Loucy (cell line): Measurements from ENCODE around the gene TOP3B.

ENCODE experiments used
- EZH2phosphoT487 ChIP-seq: fragments of 200-600 bp; IDR thresholded peaks from 2 replicates; pipeline ENCODE4 v1.6.1; 2018; ENCODE audit warnings: antibody characterized with exemption, mild to moderate bottlenecking, moderate library complexity, borderline replicate concordance
- TF ChIP-seq, protein P1 (sequence below): fragments of 200-600 bp; sonication (generic); conservative IDR thresholded peaks from 2 replicates; pipeline ENCODE4 v1.5.1; 2014; ENCODE audit warnings: mild to moderate bottlenecking, antibody characterized with exemption, low read length

DNA sequence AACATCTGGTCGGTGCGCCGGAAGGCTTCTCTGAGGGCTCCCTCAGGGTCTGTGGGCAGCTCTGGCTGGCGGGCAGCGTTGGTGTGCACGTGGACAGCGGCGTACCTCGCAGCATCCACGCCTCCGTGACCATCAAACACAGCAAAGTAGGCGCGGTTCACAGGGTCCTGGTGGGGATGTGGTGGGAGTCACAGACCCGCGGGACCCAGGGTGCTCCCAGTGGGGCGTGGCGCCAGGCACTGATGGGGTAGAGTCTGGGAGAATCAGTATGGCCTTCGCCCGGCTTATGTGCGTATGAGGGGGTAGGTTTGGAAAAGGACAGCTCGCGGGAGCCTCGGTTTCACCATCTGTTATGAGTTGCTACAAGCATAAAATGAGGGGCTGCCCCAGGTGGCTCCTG is 49.2 kb downstream of the TOP3B start:
- TF ChIP-seq EZH2phosphoT487, result no peak
- TF ChIP-seq, protein P1, sequence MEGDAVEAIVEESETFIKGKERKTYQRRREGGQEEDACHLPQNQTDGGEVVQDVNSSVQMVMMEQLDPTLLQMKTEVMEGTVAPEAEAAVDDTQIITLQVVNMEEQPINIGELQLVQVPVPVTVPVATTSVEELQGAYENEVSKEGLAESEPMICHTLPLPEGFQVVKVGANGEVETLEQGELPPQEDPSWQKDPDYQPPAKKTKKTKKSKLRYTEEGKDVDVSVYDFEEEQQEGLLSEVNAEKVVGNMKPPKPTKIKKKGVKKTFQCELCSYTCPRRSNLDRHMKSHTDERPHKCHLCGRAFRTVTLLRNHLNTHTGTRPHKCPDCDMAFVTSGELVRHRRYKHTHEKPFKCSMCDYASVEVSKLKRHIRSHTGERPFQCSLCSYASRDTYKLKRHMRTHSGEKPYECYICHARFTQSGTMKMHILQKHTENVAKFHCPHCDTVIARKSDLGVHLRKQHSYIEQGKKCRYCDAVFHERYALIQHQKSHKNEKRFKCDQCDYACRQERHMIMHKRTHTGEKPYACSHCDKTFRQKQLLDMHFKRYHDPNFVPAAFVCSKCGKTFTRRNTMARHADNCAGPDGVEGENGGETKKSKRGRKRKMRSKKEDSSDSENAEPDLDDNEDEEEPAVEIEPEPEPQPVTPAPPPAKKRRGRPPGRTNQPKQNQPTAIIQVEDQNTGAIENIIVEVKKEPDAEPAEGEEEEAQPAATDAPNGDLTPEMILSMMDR, result no peak
